K562 (cell line): ENCODE measurements around the gene U2AF1L4. TPM values are rescaled to one million over a fixed set of nuclear protein-coding genes. Genes with fewer than 3 reads are reported as not detected.

Experiments used
- ATF7 ChIP-seq: fragments of 450-650 bp; IDR thresholded peaks from 2 replicates; pipeline ENCODE4 v1.7.1; 2014; ENCODE audit warnings: mild to moderate bottlenecking, moderate library complexity
- CBX5 ChIP-seq: IDR thresholded peaks from 2 replicates; pipeline ENCODE4 v1.6.1; 2014; ENCODE audit warnings: low read depth, borderline replicate concordance
- EP400 ChIP-seq: fragments of 450-650 bp; IDR thresholded peaks from 2 replicates; pipeline ENCODE4 v1.6.1; 2017; ENCODE audit warnings: antibody characterized with exemption, mild to moderate bottlenecking, moderate library complexity
- MAZ ChIP-seq, 2 experiments: fragments of 450-650 bp in 1 of 2; sonication (generic) in 1 of 2; formaldehyde crosslinking; IDR thresholded peaks in 1 of 2; conservative IDR thresholded peaks in 1 of 2; 2 replicates each; pipeline versions ENCODE4 v1.4.0 to v1.5.0; 2020; ENCODE audit warnings: mild to moderate bottlenecking in 1 of 2, missing genetic modification reagents in 1 of 2
- NRF1 ChIP-seq, 2 experiments: fragments of 450-650 bp; IDR thresholded peaks in 1 of 2; conservative IDR thresholded peaks in 1 of 2; 2 replicates each; pipeline ENCODE4 v1.6.1; 2014; ENCODE audit warnings: mild to moderate bottlenecking in 2 of 2
- PPARD ChIP-seq: fragments of 250-450 bp; sonication (Bioruptor Pico); IDR thresholded peaks from 2 replicates; pipeline ENCODE4 v1.8.0; 2022; ENCODE audit warnings: inconsistent platforms, mild to moderate bottlenecking, moderate library complexity
- ZNF184 ChIP-seq: sonication (generic); formaldehyde crosslinking; IDR thresholded peaks from 2 replicates; pipeline ENCODE4 v1.5.0; 2020; ENCODE audit warnings: missing genetic modification reagents
- polyA plus RNA-seq, 8 experiments: library from polyadenylated mRNA; depleted of rRNA in 4 of 8; stranded (reverse) in 5 of 8; unstranded in 3 of 8; fragments of >200 nt; fragmentation: Nextera tagmentation in 2 of 8; fragmentation: Illumina TruSeq in 1 of 8; extraction: Ambion mirVana in 2 of 8; extraction: Trizol in 1 of 8; gene quantifications; 2 replicates each; pipeline versions ENCODE4 v1.2.1 to v1.2.3, GENCODE V29; 2011 to 2014; ENCODE audit warnings: inconsistent platforms in 1 of 8, missing spikeins in 1 of 8
- total RNA-seq, 7 experiments: library from RNA; depleted of rRNA in 6 of 7; stranded (reverse); fragments of >200 nt in 6 of 7; fragmentation: Illumina TruSeq in 2 of 7; extraction: Trizol in 2 of 7; gene quantifications; 2 replicates each; pipeline versions ENCODE4 v1.2.1 to v1.2.3, GENCODE V29; 2011 to 2021; ENCODE audit warnings: low replicate concordance in 1 of 7
- TF ChIP-seq, protein P1 (sequence below), 2 experiments: fragments of 450-650 bp in 1 of 2; sonication (generic) in 1 of 2; formaldehyde crosslinking in 1 of 2; IDR thresholded peaks in 1 of 2; conservative IDR thresholded peaks in 1 of 2; 2 replicates each; pipeline versions ENCODE4 v1.6.1 to v1.8.1; 2016 to 2023; ENCODE audit warnings: mild to moderate bottlenecking in 2 of 2, moderate library complexity in 2 of 2, inconsistent platforms in 1 of 2, missing genetic modification reagents in 1 of 2
- TF ChIP-seq, protein P2 (sequence below): fragments of 150-350 bp; IDR thresholded peaks from 2 replicates; pipeline ENCODE4 v1.6.1; 2014; ENCODE audit warnings: low read depth, mild to moderate bottlenecking, low read length, borderline replicate concordance
- TF ChIP-seq, protein P3 (sequence below): fragments of 200-800 bp; sonication (Bioruptor generic); IDR thresholded peaks from 2 replicates; pipeline ENCODE4 v1.6.1; 2017; ENCODE audit warnings: missing genetic modification characterization, missing compliant biosample characterization
- TF ChIP-seq, protein P4 (sequence below): sonication (generic); formaldehyde crosslinking; IDR thresholded peaks from 2 replicates; pipeline ENCODE4 v1.8.1; 2023; ENCODE audit warnings: mild to moderate bottlenecking, missing genetic modification reagents
- TF ChIP-seq, protein P5 (sequence below): fragments of 250-450 bp; sonication (Bioruptor Pico); IDR thresholded peaks from 2 replicates; pipeline ENCODE4 v1.8.0; 2021; ENCODE audit warnings: moderate library complexity, mild to moderate bottlenecking, inconsistent platforms
- TF ChIP-seq, protein P6 (sequence below): fragments of 450-650 bp; formaldehyde crosslinking; IDR thresholded peaks from 2 replicates; pipeline ENCODE4 v1.4.0; 2020; ENCODE audit warnings: mild to moderate bottlenecking
- TF ChIP-seq, protein P7 (sequence below): fragments of 450-650 bp; IDR thresholded peaks from 2 replicates; pipeline ENCODE4 v1.6.1; 2016; ENCODE audit warnings: borderline replicate concordance

U2AF1L4 gene
- total and polyA plus RNA-seq, 9 of the 15 experiments (the other 6 are each of a cell fraction or from before 2014, with no cell fraction given), result 8.4 to 19.5 (median 12.6) TPM

DNA sequence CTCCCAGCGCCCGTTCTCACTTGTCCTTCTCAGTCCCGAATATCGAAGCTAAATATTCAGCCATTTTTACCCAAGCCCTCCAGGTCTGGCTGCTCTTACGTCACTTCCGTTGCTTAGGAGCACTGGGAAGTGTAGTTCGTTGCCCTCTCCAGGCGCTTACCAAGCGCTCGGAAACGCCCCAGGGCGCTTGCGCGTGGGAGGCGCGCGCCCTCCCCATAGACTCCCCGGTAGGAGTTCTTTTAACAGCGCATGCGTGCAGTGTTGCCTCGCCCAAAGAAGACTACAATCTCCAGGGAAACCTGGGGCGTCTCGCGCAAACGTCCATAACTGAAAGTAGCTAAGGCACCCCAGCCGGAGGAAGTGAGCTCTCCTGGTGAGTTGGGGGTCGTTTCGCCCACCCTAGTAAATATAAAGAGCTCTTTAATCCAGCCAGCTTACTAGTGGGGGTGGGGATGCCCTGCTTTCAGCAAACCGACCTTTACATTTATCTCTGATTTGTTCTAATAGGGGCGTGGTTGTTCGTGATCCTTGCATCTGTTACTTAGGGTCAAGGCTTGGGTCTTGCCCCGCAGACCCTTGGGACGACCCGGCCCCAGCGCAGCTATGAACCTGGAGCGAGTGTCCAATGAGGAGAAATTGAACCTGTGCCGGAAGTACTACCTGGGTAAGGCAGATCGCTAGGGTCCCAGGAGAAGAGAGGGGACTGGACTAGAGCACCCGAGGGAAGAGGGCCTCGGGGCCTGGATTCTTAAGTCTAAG, at the start of gene U2AF1L4, which contains the start of gene PSENEN (continued):
- TF ChIP-seq, protein P1, sequence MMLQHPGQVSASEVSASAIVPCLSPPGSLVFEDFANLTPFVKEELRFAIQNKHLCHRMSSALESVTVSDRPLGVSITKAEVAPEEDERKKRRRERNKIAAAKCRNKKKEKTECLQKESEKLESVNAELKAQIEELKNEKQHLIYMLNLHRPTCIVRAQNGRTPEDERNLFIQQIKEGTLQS (IDR thresholded peaks at IDR 0.05), result peak; percentile 87
- TF ChIP-seq, protein P1 (CRISPR knock-in tag; conservative IDR thresholded peaks at IDR 0.05), result no peak
- peak in 1 of 2 experiments; percentile 73; a peak in 1 of 4 replicates for TF ChIP-seq MAZ (CRISPR knock-in tag; conservative IDR thresholded peaks at IDR 0.05 in 1 of 2, IDR thresholded peaks at IDR 0.05 in 1 of 2)
- peak; percentile 99 for TF ChIP-seq NRF1 (conservative IDR thresholded peaks at IDR 0.05 in 1 of 2, IDR thresholded peaks at IDR 0.05 in 1 of 2)
- TF ChIP-seq, protein P2, sequence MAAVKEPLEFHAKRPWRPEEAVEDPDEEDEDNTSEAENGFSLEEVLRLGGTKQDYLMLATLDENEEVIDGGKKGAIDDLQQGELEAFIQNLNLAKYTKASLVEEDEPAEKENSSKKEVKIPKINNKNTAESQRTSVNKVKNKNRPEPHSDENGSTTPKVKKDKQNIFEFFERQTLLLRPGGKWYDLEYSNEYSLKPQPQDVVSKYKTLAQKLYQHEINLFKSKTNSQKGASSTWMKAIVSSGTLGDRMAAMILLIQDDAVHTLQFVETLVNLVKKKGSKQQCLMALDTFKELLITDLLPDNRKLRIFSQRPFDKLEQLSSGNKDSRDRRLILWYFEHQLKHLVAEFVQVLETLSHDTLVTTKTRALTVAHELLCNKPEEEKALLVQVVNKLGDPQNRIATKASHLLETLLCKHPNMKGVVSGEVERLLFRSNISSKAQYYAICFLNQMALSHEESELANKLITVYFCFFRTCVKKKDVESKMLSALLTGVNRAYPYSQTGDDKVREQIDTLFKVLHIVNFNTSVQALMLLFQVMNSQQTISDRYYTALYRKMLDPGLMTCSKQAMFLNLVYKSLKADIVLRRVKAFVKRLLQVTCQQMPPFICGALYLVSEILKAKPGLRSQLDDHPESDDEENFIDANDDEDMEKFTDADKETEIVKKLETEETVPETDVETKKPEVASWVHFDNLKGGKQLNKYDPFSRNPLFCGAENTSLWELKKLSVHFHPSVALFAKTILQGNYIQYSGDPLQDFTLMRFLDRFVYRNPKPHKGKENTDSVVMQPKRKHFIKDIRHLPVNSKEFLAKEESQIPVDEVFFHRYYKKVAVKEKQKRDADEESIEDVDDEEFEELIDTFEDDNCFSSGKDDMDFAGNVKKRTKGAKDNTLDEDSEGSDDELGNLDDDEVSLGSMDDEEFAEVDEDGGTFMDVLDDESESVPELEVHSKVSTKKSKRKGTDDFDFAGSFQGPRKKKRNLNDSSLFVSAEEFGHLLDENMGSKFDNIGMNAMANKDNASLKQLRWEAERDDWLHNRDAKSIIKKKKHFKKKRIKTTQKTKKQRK, result no peak
- TF ChIP-seq PPARD, result no peak
- TF ChIP-seq EP400, result peak; percentile 24; the same call in 1 of the 2 replicates
- TF ChIP-seq, protein P3, sequence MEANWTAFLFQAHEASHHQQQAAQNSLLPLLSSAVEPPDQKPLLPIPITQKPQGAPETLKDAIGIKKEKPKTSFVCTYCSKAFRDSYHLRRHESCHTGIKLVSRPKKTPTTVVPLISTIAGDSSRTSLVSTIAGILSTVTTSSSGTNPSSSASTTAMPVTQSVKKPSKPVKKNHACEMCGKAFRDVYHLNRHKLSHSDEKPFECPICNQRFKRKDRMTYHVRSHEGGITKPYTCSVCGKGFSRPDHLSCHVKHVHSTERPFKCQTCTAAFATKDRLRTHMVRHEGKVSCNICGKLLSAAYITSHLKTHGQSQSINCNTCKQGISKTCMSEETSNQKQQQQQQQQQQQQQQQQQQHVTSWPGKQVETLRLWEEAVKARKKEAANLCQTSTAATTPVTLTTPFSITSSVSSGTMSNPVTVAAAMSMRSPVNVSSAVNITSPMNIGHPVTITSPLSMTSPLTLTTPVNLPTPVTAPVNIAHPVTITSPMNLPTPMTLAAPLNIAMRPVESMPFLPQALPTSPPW (CRISPR knock-in tag), result peak; percentile 88
- peak; percentile 92 for TF ChIP-seq ATF7
- TF ChIP-seq, protein P4, sequence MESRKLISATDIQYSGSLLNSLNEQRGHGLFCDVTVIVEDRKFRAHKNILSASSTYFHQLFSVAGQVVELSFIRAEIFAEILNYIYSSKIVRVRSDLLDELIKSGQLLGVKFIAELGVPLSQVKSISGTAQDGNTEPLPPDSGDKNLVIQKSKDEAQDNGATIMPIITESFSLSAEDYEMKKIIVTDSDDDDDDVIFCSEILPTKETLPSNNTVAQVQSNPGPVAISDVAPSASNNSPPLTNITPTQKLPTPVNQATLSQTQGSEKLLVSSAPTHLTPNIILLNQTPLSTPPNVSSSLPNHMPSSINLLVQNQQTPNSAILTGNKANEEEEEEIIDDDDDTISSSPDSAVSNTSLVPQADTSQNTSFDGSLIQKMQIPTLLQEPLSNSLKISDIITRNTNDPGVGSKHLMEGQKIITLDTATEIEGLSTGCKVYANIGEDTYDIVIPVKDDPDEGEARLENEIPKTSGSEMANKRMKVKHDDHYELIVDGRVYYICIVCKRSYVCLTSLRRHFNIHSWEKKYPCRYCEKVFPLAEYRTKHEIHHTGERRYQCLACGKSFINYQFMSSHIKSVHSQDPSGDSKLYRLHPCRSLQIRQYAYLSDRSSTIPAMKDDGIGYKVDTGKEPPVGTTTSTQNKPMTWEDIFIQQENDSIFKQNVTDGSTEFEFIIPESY (CRISPR knock-in tag), result no peak
- TF ChIP-seq, protein P5, sequence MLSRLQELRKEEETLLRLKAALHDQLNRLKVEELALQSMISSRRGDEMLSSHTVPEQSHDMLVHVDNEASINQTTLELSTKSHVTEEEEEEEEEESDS (CRISPR knock-in tag), result no peak
- TF ChIP-seq, protein P6, sequence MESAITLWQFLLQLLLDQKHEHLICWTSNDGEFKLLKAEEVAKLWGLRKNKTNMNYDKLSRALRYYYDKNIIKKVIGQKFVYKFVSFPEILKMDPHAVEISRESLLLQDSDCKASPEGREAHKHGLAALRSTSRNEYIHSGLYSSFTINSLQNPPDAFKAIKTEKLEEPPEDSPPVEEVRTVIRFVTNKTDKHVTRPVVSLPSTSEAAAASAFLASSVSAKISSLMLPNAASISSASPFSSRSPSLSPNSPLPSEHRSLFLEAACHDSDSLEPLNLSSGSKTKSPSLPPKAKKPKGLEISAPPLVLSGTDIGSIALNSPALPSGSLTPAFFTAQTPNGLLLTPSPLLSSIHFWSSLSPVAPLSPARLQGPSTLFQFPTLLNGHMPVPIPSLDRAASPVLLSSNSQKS (CRISPR knock-in tag), result no peak
- no peak for TF ChIP-seq ZNF184 (CRISPR knock-in tag)
- TF ChIP-seq, protein P7, sequence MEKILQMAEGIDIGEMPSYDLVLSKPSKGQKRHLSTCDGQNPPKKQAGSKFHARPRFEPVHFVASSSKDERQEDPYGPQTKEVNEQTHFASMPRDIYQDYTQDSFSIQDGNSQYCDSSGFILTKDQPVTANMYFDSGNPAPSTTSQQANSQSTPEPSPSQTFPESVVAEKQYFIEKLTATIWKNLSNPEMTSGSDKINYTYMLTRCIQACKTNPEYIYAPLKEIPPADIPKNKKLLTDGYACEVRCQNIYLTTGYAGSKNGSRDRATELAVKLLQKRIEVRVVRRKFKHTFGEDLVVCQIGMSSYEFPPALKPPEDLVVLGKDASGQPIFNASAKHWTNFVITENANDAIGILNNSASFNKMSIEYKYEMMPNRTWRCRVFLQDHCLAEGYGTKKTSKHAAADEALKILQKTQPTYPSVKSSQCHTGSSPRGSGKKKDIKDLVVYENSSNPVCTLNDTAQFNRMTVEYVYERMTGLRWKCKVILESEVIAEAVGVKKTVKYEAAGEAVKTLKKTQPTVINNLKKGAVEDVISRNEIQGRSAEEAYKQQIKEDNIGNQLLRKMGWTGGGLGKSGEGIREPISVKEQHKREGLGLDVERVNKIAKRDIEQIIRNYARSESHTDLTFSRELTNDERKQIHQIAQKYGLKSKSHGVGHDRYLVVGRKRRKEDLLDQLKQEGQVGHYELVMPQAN, result peak; percentile 86
- no peak for TF ChIP-seq CBX5
